ENCODE measurements around the gene KRTAP12-4. TPM values are rescaled to one million over a fixed set of nuclear protein-coding genes. Genes with fewer than 3 reads are reported as not detected.
"Not testable (repeated sequence)": the region's sequence is repeated elsewhere in the genome, so short reads cannot be mapped to it uniquely, and the experiment has no call there.

Gene KRTAP12-4
- total RNA-seq, 1 donor from 2014 or later: not detected

DNA sequence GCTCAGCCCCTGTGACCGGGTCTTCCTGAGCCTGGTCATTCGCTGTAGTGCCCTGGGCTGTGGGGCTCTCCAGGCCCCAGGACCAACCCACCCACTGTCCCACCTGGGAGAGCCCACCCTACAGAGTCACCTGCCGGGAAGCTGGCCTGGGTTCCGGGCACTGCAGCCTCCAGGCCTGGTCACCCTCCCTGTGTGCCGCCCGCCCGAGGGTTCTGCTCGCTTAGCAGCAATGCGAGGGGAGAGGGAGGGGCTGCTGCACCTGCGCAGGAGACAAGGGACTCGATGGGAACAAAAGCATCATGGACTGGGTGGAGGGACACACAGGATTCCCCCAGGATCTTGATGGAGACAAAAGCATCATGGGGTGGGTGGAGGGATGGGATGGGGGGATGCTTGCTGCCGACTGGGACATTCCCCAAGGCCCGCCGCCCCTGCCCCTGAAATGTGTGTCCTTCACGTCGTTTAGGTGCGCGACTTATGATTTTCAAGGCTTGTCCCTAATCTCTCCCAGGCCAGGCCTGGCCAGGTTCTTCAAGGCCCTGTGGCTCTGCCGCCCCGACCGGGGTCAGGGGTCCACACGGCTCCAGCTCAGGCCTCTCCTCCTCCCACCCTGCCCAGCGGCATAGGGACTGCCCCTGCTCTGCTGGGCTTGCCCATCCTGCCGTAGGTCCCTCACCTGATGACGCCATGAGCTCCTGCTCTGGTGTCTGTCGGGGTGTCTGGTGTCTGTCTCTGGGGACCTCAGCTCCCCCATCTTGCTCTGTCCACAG lies 40.9 kb downstream of the KRTAP12-4 start:
- DNase-seq (ENCODE audit: extremely low read depth, low read depth, low spot score): no peak

DNA sequence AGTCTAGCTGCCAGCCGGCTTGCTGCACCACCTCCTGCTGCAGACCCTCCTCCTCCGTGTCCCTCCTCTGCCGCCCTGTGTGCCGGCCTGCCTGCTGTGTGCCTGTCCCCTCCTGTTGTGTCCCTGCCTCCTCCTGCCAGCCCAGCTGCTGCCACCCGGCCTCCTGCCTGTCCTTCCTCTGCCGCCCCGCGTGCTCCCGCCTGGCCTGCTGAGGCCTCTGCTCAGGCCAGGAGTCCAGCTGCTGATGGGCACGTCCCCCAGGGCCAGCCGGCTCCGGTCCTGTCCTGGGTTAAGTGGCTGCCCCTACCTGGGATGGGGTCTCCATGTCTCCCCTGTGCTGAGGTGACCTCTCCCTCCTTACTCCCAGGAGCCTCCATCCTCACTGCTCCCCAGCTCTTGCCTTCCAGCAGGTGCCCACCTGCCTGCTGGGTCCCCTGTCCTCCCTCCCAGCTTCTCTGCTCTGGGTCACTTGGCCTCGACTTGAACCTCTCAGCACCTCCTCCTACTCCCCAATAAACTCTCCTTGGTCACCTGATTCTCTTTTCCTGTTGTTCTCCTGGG lies 41.7 kb downstream of the KRTAP12-4 start:
- no peak for DNase-seq (ENCODE audit: extremely low read depth, low read depth, low spot score)

DNA sequence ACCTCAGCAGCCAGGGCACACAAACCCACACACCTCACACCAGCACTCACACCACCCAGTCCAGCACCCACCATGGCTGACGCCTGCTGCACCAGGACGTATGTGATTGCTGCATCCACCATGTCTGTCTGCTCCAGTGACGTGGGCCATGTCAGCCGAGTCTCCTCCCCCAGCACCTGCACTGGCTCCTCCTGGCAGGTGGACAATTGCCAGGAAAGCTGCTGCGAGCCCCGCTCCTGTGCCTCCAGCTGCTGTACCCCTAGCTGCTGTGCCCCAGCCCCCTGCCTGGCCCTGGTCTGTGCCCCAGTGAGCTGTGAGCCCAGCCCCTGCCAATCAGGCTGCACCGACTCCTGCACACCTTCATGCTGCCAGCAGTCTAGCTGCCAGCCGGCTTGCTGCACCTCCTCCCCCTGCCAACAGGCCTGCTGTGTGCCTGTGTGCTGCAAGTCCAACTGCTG lies 42.4 kb downstream of the KRTAP12-4 start, which contains the start of gene KRTAP10-8:
Gene KRTAP10-8 (plus strand): TSS at position 51 of the 458 bp plus-strand sequence. CDS start 22 bp downstream, at position 73.
- DNase-seq (ENCODE audit: extremely low read depth, low read depth, low spot score): no peak

DNA sequence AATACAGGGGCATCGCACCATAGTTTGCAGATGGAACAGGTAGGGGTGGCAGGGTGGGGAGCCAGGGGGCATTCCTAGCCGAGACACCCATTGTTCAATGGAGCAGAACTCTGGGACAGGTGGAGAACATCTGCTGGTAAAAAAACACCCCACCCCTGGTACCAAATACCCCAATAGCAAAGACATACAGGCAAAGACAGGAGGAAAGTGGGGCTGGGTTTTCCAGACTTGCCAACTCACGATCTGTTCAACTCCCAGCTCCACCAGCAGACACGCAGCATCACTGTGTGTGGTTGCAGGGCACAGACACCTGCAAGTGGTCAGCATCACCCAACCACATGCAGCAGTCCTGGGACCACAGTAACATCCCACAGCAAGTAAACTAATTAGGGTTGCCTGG lies 42.9 kb downstream of the KRTAP12-4 start:
- DNase-seq (ENCODE audit: extremely low read depth, low read depth, low spot score): no peak

DNA sequence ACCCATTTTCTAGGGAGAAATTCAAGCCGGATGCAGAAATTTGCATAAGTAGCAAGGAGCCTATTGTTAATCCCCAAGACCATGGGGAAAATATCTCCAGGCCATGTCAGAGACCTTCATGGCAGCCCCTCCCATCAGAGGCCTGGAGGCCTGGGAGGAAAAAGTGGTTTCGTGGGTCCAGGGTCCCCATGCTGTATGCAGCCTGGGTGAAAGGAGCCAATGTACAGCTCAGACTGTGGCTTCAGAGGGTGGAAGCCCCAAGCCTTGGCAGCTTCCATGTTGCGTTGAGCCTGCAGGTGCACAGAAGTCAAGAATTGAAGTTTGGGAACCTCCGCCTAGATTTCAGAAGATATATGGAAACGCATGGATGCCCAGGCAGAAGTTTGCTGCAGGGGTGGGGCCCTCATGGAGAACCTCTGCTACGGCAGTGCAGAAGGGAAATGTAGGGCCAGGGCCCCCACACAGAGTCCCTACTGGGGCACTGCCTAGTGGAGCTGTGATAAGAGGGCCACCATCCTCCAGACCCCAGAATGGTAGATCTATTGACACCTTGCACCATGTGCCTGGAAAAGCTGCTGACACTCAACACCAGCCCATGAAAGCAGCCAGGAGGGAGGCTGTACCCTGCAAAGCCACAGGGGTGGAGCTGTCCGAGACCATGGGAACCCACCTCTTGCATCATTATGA lies 44.2 kb downstream of the KRTAP12-4 start:
- DNase-seq (ENCODE audit: extremely low read depth, low read depth, low spot score): not testable (repeated sequence)

DNA sequence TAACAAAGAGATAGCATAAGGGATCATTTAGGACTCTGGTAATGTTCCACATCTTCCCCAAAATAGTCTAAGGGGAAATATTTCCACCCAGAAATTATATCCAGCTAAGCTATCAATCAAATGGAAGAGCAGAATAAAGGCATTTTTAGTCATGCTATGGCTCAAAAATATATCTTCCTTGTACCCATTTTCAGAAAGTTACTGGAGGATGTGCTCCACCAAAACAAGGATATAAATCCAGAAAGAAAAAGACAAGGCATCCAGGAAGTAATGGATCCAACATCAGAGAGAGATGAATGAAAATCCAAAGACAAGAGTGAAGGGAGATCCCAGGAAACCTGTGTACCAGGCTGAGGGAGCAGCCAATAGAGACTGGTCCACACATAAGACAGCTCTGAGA lies 45.3 kb downstream of the KRTAP12-4 start:
- no peak for DNase-seq (ENCODE audit: extremely low read depth, low read depth, low spot score)

DNA sequence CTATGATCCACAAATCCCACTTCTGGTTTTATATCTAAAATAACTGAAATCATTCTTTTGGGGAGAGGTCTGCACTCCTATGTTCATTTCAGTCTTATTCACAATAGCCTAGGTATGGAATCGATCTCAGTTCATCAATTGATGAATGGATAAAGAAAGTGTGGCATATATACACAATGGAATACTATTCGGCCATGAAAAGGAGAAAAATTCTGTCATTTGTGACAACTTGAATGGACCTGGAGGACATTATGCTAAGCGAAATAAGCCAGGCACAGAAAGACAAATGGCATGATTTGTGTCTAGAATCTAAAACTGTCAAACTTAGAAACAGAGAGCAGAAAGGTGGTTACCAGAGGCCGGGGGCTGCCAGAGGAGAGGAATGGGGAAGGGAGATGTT lies 48.0 kb downstream of the KRTAP12-4 start:
- DNase-seq (ENCODE audit: extremely low read depth, low read depth, low spot score): no peak

Other genes starting within 250 kb of the KRTAP12-4 start
- gene LRRC3, start 199.1 kb downstream of the KRTAP12-4 start, total RNA-seq: 9.8 and 10.4 TPM in 2 replicates
- gene KRTAP10-1, start 114.5 kb downstream of the KRTAP12-4 start, total RNA-seq: not detected in 2 replicates
- not detected in 2 replicates for gene KRTAP10-2, start 103.2 kb downstream of the KRTAP12-4 start, total RNA-seq
- gene KRTAP10-3, start 95.9 kb downstream of the KRTAP12-4 start, total RNA-seq: not detected in 2 replicates
- not detected in 2 replicates for gene KRTAP10-4, start 80.9 kb downstream of the KRTAP12-4 start, total RNA-seq
- gene KRTAP10-5, start 74.1 kb downstream of the KRTAP12-4 start, total RNA-seq: not detected in 2 replicates
- not detected in 2 replicates for gene KRTAP10-6, start 62.2 kb downstream of the KRTAP12-4 start, total RNA-seq
- not detected in 2 replicates for gene KRTAP10-7, start 54.1 kb downstream of the KRTAP12-4 start, total RNA-seq
- gene KRTAP10-8, start 42.6 kb downstream of the KRTAP12-4 start, total RNA-seq: not detected in 2 replicates
- gene KRTAP10-9, start 27.6 kb downstream of the KRTAP12-4 start, total RNA-seq: not detected in 2 replicates
- not detected in 2 replicates for gene KRTAP10-10, start 17.3 kb downstream of the KRTAP12-4 start, total RNA-seq
- not detected in 2 replicates for gene KRTAP10-11, start 8.2 kb downstream of the KRTAP12-4 start, total RNA-seq
- not detected in 2 replicates for gene KRTAP12-3, start 3.3 kb upstream of the KRTAP12-4 start, total RNA-seq
- not detected in 2 replicates for gene KRTAP12-2, start 12.3 kb upstream of the KRTAP12-4 start, total RNA-seq
- gene KRTAP12-1, start 27.5 kb upstream of the KRTAP12-4 start, total RNA-seq: not detected in 2 replicates
- gene KRTAP10-12, start 42.5 kb upstream of the KRTAP12-4 start, total RNA-seq: not detected in 2 replicates
- 0.12 TPM in 1 of 2 replicates, not detected in the other for gene TSPEAR, start 56.9 kb upstream of the KRTAP12-4 start, total RNA-seq
- 42.6 and 74.9 TPM in 2 replicates for gene UBE2G2, start 147.2 kb upstream of the KRTAP12-4 start, total RNA-seq
- gene SUMO3, start 163.4 kb upstream of the KRTAP12-4 start, total RNA-seq: 59.8 and 79.2 TPM in 2 replicates
- 464 and 500 TPM in 2 replicates for gene PTTG1IP, start 219.0 kb upstream of the KRTAP12-4 start, total RNA-seq

Measured in glomerular endothelial cell (primary cell).